H1 (cell line): Measurements from ENCODE around the gene DCDC2B.

Experiments used
- CHD2 ChIP-seq: IDR thresholded peaks from 2 replicates; pipeline ENCODE4 v1.6.1; 2012; ENCODE audit warnings: low read length, improper control_type of control experiment
- EZH2 ChIP-seq: fragments of 200-600 bp; sonication (generic); IDR thresholded peaks from 2 replicates; pipeline ENCODE4 v1.7.1; 2012; ENCODE audit warnings: low read depth, mild to moderate bottlenecking, moderate library complexity, low read length, inconsistent platforms; ENCODE audit not compliant: severe bottlenecking
- FOSL1 ChIP-seq: IDR thresholded peaks from 2 replicates; pipeline ENCODE4 v1.6.1; 2011; ENCODE audit warnings: mild to moderate bottlenecking, low read depth, low read length, moderate library complexity; ENCODE audit not compliant: insufficient read depth
- GABPA ChIP-seq: IDR thresholded peaks from 2 replicates; pipeline ENCODE4 v1.6.1; 2011; ENCODE audit warnings: mild to moderate bottlenecking, low read length, moderate library complexity, borderline replicate concordance; ENCODE audit not compliant: insufficient read depth
- POLR2A ChIP-seq, 2 experiments: IDR thresholded peaks; 1 replicate in 1 of 2; 2 replicates in 1 of 2; pipeline ENCODE4 v1.6.1; 2011; ENCODE audit warnings: low read depth in 2 of 2, low read length in 2 of 2, mild to moderate bottlenecking in 2 of 2; ENCODE audit errors: control extremely low read depth in 1 of 2
- POLR2AphosphoS5 ChIP-seq: IDR thresholded peaks from 2 replicates; pipeline ENCODE4 v1.6.1; 2011; ENCODE audit warnings: low read depth, low read length
- RNF2 ChIP-seq: fragments of 200-900, 300-1000 bp; sonication (generic); IDR thresholded peaks from 2 replicates; pipeline ENCODE4 v1.7.1; 2016; ENCODE audit warnings: borderline replicate concordance, low read depth, mild to moderate bottlenecking, antibody characterized with exemption, low read length; ENCODE audit not compliant: poor library complexity, severe bottlenecking; ENCODE audit errors: missing control alignments
- TF ChIP-seq, protein P1 (sequence below): IDR thresholded peaks from 2 replicates; pipeline ENCODE4 v1.6.1; 2011; ENCODE audit warnings: low read length, improper control_type of control experiment
- TF ChIP-seq, protein P2 (sequence below): IDR thresholded peaks from 2 replicates; pipeline ENCODE4 v1.6.1; 2012; ENCODE audit warnings: inconsistent platforms
- TF ChIP-seq, protein P3 (sequence below), 3 experiments: IDR thresholded peaks; 1 replicate in 2 of 3; 2 replicates in 1 of 3; pipeline versions ENCODE4 v1.5.1 to v1.6.1; 2011; ENCODE audit warnings: low read length in 3 of 3, mild to moderate bottlenecking in 3 of 3, inconsistent platforms in 2 of 3, low read depth in 1 of 3, moderate library complexity in 1 of 3; ENCODE audit not compliant: insufficient read depth in 1 of 3; ENCODE audit errors: control extremely low read depth in 1 of 3

DNA sequence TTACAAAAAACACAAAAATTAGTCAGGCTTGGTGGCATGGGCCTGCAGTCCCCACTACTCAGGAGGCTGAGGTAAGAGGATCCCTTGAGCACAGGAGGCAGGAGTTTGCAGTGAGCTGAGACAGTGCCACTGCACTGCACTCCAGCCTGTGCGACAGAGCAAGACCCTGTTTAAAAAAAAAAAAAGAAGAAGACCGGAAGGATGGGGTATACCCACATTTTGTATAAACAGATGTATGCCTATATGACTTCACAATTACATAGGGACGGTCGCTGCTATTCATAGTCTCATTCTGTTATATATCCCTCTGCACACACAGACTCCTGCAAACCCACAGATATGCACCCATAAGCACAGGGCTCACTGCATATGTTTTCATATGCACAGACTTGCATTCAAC is 54.9 kb downstream of the DCDC2B start:
- TF ChIP-seq, protein P1, sequence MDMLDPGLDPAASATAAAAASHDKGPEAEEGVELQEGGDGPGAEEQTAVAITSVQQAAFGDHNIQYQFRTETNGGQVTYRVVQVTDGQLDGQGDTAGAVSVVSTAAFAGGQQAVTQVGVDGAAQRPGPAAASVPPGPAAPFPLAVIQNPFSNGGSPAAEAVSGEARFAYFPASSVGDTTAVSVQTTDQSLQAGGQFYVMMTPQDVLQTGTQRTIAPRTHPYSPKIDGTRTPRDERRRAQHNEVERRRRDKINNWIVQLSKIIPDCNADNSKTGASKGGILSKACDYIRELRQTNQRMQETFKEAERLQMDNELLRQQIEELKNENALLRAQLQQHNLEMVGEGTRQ = no peak
- TF ChIP-seq FOSL1 (no peak), EZH2 (no peak), POLR2AphosphoS5 (no peak), RNF2 (no peak), GABPA (no peak), POLR2A (IDR thresholded peaks at IDR 0.05; ENCODE audit: control extremely low read depth in 1 of 2, low read depth in 2 of 2, low read length in 2 of 2) (no peak), CHD2 (no peak)
- TF ChIP-seq, protein P2, sequence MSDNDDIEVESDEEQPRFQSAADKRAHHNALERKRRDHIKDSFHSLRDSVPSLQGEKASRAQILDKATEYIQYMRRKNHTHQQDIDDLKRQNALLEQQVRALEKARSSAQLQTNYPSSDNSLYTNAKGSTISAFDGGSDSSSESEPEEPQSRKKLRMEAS = no peak
- TF ChIP-seq, protein P3, sequence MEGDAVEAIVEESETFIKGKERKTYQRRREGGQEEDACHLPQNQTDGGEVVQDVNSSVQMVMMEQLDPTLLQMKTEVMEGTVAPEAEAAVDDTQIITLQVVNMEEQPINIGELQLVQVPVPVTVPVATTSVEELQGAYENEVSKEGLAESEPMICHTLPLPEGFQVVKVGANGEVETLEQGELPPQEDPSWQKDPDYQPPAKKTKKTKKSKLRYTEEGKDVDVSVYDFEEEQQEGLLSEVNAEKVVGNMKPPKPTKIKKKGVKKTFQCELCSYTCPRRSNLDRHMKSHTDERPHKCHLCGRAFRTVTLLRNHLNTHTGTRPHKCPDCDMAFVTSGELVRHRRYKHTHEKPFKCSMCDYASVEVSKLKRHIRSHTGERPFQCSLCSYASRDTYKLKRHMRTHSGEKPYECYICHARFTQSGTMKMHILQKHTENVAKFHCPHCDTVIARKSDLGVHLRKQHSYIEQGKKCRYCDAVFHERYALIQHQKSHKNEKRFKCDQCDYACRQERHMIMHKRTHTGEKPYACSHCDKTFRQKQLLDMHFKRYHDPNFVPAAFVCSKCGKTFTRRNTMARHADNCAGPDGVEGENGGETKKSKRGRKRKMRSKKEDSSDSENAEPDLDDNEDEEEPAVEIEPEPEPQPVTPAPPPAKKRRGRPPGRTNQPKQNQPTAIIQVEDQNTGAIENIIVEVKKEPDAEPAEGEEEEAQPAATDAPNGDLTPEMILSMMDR (IDR thresholded peaks at IDR 0.05; ENCODE audit: control extremely low read depth in 1 of 3, insufficient read depth in 1 of 3, low read depth in 1 of 3, low read length in 3 of 3) = no peak
